C4-2B (cell line): ENCODE data around the gene DNAAF1.

Source experiments
- CTCF ChIP-seq: fragments of 450-650 bp; conservative IDR thresholded peaks from 2 replicates; pipeline ENCODE4 v1.5.1; 2017; ENCODE audit warnings: mild to moderate bottlenecking
- ZFX ChIP-seq: fragments of 450-650 bp; IDR thresholded peaks from 2 replicates; pipeline ENCODE4 v1.6.1; 2017

GRCh38 chr16:84214451-84215066 is 69.5 kb downstream of the DNAAF1 start:
- TF ChIP-seq CTCF (no peak), ZFX (no peak)
